ENCODE measurements around the gene POPDC3.

GRCh38 chr6:105138141-105138540, 41.7 kb downstream of the POPDC3 start:
- TF ChIP-seq CTCF (IDR thresholded peaks at IDR 0.05) (no peak), POLR2A (IDR thresholded peaks at IDR 0.05) (no peak)
